KMS-11 (cell line): ENCODE data around the gene PLEKHG5.

Experiments used
- H2AFZ ChIP-seq: fragments of 200-600 bp; sonication (generic); 2 replicates; pipeline ENCODE4 v1.6.1; 2016; ENCODE audit warnings: antibody characterized with exemption, mixed run types, low read depth
- H3K27ac ChIP-seq: fragments of 200-600 bp; sonication (generic); 2 replicates; pipeline ENCODE4 v1.6.1; 2016; ENCODE audit warnings: mild to moderate bottlenecking, mixed run types
- H3K27me3 ChIP-seq: fragments of 200-600 bp; sonication (generic); 2 replicates; pipeline ENCODE4 v1.6.1; 2017; ENCODE audit warnings: mild to moderate bottlenecking, low read depth, mixed run types, moderate library complexity; ENCODE audit not compliant: insufficient read depth
- H3K36me3 ChIP-seq: fragments of 200-600 bp; sonication (generic); 2 replicates; pipeline ENCODE4 v1.6.1; 2017; ENCODE audit warnings: mild to moderate bottlenecking, mixed run types; ENCODE audit not compliant: insufficient read depth
- H3K4me1 ChIP-seq: fragments of 200-600 bp; sonication (generic); 2 replicates; pipeline ENCODE4 v1.6.1; 2016; ENCODE audit warnings: mild to moderate bottlenecking, low read depth, mixed run types; ENCODE audit not compliant: poor library complexity, severe bottlenecking
- H3K4me2 ChIP-seq: fragments of 200-600 bp; sonication (generic); 2 replicates; pipeline ENCODE4 v1.7.0; 2016; ENCODE audit warnings: mild to moderate bottlenecking, mixed run types
- H3K4me3 ChIP-seq: fragments of 200-600 bp; sonication (generic); IDR thresholded peaks from 2 replicates; pipeline ENCODE4 v1.6.1; 2017; ENCODE audit warnings: low read depth, low read length, mixed read lengths; ENCODE audit not compliant: insufficient read depth
- H3K79me2 ChIP-seq: fragments of 200-600 bp; sonication (generic); 2 replicates; pipeline ENCODE4 v1.6.1; 2016; ENCODE audit warnings: low read depth, mixed run types; ENCODE audit not compliant: insufficient read depth
- H3K9ac ChIP-seq: fragments of 200-600 bp; sonication (generic); 2 replicates; pipeline ENCODE4 v1.6.1; 2016; ENCODE audit warnings: mild to moderate bottlenecking, mixed run types
- H4K20me1 ChIP-seq: fragments of 200-600 bp; sonication (generic); 2 replicates; pipeline ENCODE4 v1.6.1; 2016; ENCODE audit warnings: mild to moderate bottlenecking, mixed run types; ENCODE audit not compliant: insufficient read depth
- CTCF ChIP-seq: fragments of 200-600 bp; sonication (generic); conservative IDR thresholded peaks from 2 replicates; pipeline ENCODE4 v1.6.1; 2017; ENCODE audit warnings: low read depth, mild to moderate bottlenecking, antibody characterized with exemption, low read length, moderate library complexity, mixed read lengths

The PLEKHG5 gene

GRCh38 chr1:6473974-6474814, 17.3 kb downstream of the PLEKHG5 start:
- Histone ChIP-seq H3K36me3 (no peaks in the 10 kb centered on the region), H3K4me2 (no peak overlapping the region), H4K20me1 (no peaks in the 10 kb centered on the region), H2AFZ (no peak overlapping the region), H3K79me2 (no peaks in the 10 kb centered on the region), H3K27ac (no peak overlapping the region), H3K4me3 (no peak overlapping the region), H3K4me1 (peaks cover 11% of the 10 kb centered on the region), H3K27me3 (peaks cover 21% of the 10 kb centered on the region; the same call in 1 of the 2 replicates), H3K9ac (no peak overlapping the region)
- TF ChIP-seq CTCF, result no peak

- no peak overlapping the region for H3K9ac ChIP-seq
- peaks cover 11% of the 10 kb centered on the region for H3K4me1 ChIP-seq
- no peak for TF ChIP-seq CTCF
- H3K79me2 ChIP-seq, result no peaks in the 10 kb centered on the region
- H3K27ac ChIP-seq, result no peak overlapping the region
- H3K27me3 ChIP-seq, result peaks cover 14% of the 10 kb centered on the region; the same call in 1 of the 2 replicates
- H3K4me2 ChIP-seq, result no peak overlapping the region
- no peaks in the 10 kb centered on the region for H3K36me3 ChIP-seq
- no peaks in the 10 kb centered on the region for H4K20me1 ChIP-seq
- no peak overlapping the region for H2AFZ ChIP-seq
- no peak overlapping the region for H3K4me3 ChIP-seq
Measured at GRCh38 chr1:6473156-6473555, 18.3 kb downstream of the PLEKHG5 start.

GRCh38 chr1:6472391-6472790, 19.1 kb downstream of the PLEKHG5 start:
- H3K36me3 ChIP-seq, result no peaks in the 10 kb centered on the region
- peaks cover 11% of the 10 kb centered on the region for H3K4me1 ChIP-seq
- TF ChIP-seq CTCF, result peak; percentile 58
- H3K9ac ChIP-seq, result no peak overlapping the region
- H3K79me2 ChIP-seq, result no peaks in the 10 kb centered on the region
- peak overlapping the region; percentile 43 for H3K4me2 ChIP-seq
- H3K27me3 ChIP-seq, result peaks cover 11% of the 10 kb centered on the region; the same call in 1 of the 2 replicates
- H2AFZ ChIP-seq, result peak overlapping the region; percentile 13; the same call in 1 of the 2 replicates
- H4K20me1 ChIP-seq, result no peaks in the 10 kb centered on the region
- no peak overlapping the region for H3K27ac ChIP-seq
- H3K4me3 ChIP-seq, result no peak overlapping the region

GRCh38 chr1:6471970-6472368, 19.5 kb downstream of the PLEKHG5 start:
- H3K79me2 ChIP-seq, result no peaks in the 10 kb centered on the region
- H2AFZ ChIP-seq, result peak overlapping the region; percentile 13; the same call in 1 of the 2 replicates
- peak overlapping the region; percentile 43 for H3K4me2 ChIP-seq
- H3K27me3 ChIP-seq, result peaks cover 12% of the 10 kb centered on the region
- no peak overlapping the region for H3K4me3 ChIP-seq
- H3K4me1 ChIP-seq, result peaks cover 11% of the 10 kb centered on the region
- H3K27ac ChIP-seq, result no peak overlapping the region
- no peaks in the 10 kb centered on the region for H4K20me1 ChIP-seq
- no peaks in the 10 kb centered on the region for H3K36me3 ChIP-seq
- H3K9ac ChIP-seq, result no peak overlapping the region
- TF ChIP-seq CTCF, result no peak
